CD4-positive, alpha-beta T cell treated with Interleukin-17A for 1 hour (primary cell): ENCODE measurements around the gene ACTRT2.

Experiments
- DNase-seq: peaks from one replicate; pipeline ENCODE4 v3.0.0-alpha.2; 2020

The ACTRT2 gene

DNA sequence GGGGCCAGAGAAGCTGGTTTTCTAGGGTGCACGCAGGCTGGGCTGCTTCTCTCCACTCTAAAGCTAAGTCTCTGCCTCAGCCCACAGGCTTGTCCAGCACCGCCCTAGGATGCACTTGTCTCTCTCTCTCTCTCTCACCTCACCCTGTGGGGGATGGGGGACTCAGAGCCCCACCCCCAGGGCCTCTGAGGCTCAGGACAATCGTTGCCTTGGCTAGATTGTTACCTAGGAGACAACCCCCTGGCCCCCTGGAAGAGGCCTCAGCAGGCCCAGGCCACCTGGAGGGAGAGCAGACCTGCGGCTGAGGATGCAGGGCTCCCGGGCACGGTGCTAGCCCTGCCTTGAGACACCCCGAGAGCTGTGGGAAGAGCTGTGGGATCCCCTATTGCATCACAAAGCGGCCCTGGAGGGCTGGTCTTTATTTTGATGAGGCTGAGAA is at the start of gene ACTRT2:
Gene ACTRT2 (plus strand): TSS at position 235 of the 439 bp plus-strand sequence. CDS start 220 bp downstream, outside the sequence.
- no peak for DNase-seq

DNA sequence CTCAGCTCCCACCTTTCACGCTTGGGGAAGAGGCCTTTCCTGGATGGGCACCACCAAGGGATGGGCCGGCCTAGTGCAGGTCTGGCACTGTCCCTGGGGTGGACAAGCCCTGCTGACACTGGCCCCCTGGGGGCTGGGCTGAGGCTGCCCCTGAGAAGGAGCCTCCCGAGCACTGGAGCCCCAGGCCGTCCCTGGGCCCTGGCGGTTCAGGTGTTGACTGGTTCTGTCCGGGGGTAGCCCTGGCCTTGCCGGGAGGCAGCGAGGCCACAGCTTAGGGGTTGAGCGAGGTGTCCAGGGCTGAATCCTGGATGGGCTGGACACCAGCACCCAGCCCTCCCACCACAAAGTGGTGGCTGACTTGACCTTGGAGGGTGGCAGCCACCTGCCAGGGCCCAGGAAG is 49.7 kb upstream of the ACTRT2 start:
- DNase-seq: no peak

DNA sequence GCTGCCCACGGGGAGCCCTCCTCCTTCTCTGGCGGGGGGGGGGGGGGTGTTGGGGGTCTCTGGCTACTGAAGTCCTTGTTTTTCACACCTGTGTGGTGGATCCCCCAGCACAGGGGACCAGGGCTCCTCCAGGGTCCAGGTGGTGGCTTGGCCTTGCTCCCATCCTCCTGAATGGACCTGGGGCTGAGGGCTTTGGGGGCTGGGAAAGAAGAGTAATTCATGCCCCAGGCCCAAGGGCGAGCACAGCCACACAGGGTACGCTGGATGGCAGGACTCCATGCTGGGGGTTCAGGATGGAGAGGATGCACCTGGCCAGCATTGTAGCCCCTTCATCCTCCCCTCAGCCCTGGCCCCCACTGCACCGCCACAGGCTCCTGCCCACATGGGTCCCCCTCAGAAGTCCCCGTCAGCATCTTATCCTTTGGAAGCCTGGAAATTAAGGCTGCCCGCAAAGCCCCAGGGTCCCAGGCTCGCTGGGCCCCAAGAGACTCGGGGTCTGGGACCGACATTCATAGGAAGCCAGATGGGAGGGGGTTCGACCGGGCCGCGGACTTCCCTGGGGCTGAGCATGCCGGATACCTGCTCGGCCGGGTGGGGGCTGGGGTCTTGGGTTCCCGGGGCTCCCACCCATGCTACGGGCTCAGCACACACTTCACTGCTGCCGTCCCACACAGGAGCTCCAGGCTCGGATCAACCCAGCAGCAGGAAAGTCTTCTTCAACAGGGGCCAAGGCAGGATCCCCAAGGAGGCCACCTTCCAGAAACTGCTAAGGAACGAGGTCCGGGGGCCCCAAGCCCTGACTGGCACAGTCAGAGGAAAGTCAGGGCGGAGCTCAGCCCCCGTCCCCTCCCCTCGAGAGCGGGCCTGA is 49.0 kb upstream of the ACTRT2 start:
- no peak for DNase-seq

DNA sequence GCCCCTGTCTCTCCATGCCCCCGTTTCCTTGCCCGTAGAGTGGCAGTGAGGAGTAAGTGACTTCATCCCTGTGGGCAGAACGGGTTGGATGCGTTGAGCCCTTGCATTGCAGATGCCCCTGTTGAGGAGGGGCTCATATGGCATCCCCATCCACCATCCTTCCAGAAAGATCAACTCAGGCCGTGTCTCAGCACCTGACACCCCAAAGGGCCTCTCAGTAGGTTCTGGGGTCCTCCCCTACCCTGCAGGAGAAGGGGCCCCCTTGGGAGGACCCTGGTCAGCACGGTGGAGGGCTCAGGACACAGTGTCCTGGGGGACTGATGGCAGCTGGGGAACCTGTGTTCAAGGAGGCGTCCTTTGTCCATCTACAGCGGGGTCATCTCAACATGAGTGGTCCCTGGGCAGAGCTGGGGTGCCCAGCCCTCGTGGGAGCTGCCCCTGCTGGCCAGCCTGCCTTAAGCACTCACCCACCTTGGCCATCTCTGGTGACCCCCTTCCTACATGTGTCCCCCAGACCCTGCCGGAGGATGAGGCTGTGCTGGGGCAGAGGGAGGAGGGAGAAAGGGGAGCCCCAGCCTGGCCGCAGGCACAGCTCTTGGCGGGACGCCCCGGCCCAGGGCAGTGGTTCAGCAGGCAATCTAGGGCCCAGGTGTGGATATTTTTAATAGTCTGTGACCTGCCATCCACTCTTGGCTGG is 48.2 kb upstream of the ACTRT2 start:
- DNase-seq: no peak

DNA sequence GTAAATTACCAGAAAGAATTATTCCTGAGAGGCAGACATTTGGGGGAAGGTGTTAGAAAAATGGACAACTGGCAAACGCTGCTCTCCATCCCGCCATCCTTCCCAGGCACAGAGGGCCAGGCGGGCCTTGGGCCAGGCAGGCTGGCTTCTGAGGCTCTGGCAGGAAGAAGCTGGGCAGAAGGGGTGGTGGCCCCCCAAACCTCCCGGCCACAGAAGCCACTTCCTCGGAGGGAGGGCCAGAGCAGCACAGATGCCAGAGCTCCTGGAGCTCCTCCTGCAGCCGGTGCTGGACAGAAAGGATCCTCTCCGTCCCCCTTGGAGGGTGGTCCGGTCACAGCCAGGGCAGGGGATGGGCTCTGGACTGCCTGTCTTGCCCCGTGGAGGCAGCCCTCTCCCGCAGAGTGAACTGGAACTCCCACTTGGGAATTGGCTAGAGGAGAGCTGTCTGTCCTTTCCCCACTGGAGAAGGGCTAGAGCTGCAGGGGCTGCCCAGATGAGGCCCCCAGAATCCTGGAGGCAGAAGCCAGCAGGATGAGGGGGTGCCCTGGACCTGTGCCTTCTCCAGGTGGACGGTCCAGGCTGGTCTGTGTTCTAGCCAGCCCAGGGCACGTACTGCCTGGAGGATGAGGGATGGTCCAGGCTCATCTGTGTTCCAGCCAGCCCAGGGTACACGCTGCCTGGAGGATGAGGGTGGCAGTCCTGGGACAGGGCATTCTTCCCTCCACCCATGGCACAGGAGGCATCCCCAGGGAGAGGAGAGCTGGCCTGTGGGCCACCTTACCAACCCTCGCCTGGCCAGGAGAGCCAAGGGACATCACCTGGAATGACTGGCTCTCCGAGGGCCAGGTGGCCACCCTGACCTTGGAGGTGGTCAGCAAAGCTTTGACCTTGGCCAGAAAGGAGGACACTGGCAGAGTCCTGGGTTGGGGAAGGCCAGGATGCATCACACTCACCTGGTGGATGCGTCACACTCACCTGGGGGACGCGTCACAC is 47.4 kb upstream of the ACTRT2 start:
- peak; percentile 5 for DNase-seq

DNA sequence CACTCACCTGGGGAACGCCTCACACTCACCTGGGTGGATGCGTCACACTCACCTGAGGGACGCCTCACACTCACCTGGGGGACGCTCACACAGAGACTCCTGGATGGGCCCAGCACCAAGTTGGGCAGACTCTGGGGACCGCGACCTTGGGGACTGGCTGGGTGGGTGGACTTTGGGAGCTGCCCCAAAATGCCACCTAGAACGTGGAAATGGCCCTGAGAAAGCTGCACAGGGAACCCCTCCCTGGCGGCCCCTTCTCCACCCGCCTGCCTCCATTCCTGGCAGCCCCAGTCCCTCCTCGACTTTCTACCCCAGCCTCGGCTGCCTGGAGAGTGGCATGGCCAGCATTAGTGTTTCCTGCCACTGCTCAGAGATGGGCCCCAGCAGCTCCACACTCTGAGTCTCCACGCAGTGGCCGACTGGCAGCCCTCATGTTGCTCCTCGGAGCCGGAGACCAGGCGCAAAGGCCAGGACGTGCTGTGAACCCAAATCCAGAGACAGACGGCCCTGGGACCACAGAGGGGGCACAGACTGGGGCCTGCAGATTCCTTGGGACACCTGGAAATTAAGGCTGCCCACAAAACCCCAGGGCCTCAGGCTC is 46.5 kb upstream of the ACTRT2 start:
- DNase-seq: no peak

DNA sequence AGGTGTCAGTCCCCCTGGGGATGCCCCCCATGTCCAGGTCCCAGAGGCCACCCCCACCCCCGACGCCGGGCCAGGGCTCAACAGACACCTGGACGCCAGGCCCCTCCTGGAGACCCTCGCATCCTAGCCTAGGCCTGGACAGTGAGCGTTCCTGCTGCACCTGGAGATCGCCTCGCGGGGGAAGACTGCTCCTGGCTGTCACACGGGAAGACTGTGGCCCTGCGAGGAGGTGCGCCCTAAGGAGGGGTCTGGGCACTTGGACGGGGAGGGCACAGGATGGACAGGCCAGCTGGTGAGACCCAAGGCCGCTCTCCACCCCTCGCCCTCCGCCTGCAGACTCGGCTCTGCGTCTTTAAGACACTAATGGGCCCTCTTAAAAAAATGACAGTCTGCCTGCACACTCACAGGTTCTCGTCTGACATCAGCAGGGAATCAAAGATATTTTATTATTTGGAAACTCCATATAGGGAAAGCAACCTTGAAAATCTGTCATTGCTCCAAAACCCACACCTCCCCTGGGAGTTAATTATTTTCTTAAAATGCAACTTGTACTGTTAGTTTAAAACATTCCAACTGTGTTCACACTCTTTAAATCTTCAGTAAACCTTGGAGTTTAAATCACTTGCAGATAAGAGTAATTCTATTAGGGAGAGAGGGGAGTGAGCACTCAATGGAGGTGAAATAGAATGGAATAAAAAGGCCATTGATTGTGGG is 45.6 kb upstream of the ACTRT2 start:
- no peak for DNase-seq

DNA sequence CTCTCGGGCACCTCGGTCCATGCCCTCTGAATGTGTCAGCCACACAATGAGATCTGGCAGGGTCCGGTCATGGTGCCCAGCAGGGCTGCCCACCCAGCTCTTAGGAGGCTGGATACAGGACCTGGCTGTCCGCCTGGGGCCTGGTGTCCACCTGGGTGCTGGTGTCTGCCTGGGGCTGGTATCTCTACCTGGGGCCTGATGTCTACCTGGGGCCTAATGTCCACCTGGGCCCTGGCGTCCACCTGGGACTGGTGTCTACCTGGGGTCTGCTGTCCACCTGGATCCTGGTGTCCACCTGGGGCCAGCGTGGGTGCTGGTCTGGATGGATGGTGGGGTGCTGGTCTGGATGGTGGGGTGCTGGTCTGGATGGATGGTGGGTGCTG is 45.1 kb upstream of the ACTRT2 start:
- no peak for DNase-seq

DNA sequence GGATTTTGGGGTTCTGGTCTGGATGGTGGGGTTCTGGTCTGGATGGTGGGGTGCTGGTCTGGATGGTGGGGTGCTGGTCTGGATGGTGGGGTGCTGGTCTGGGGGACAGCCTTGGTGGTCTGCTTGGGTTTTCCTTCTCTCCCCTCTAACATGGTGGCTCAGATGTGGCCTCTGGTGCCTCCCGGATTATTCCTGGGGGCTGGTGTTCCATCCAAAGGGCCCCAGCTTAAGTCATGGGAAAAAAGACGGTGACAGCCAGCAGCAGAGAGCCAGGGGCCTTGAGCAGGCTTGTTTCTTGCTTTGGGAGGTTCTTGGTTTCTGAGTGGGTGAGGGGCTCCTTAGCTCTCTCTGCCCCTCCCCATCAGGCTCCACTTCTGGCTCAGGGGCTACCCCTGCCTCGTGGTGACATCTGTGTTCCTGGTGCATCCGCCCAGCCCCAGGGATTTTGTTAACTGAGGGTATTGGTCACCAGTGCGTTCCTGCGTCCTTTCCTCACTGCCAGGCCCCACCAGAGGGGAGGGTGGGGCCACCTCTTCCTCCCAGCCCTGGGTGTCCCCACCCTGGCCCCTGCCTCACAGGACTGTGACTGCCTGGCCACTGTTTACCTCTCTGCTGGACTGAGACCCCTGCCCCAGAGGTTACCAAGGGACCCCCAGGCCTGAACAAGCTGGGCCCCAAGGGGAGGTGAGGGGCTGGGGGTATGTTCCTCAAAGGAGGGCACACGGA is 43.2 kb upstream of the ACTRT2 start:
- DNase-seq: no peak

DNA sequence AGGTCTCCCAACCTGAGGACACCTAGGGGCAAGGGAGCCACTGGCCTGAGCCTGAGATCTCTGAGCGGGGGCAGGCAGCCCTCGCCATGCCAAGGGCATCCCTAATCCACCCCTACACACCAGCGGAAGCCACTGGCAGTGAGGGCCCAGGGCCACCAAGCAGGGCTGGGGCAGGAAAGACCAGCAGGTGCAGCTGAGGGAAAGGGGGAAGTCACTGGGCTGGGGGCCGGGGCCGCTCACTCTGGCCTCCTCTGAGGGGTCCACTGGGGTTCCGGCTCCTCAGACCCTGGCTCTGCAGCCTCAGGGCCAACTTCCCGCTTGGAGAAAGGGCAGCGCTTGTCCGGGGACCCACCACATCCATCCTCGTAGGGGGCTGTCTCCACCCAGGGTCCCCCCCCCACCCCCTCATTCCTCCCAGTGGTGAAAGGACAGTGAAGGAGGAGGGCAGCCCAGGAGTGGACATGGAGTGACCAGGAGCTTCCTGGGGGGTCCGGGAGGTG is 42.5 kb upstream of the ACTRT2 start:
- DNase-seq: no peak

DNA sequence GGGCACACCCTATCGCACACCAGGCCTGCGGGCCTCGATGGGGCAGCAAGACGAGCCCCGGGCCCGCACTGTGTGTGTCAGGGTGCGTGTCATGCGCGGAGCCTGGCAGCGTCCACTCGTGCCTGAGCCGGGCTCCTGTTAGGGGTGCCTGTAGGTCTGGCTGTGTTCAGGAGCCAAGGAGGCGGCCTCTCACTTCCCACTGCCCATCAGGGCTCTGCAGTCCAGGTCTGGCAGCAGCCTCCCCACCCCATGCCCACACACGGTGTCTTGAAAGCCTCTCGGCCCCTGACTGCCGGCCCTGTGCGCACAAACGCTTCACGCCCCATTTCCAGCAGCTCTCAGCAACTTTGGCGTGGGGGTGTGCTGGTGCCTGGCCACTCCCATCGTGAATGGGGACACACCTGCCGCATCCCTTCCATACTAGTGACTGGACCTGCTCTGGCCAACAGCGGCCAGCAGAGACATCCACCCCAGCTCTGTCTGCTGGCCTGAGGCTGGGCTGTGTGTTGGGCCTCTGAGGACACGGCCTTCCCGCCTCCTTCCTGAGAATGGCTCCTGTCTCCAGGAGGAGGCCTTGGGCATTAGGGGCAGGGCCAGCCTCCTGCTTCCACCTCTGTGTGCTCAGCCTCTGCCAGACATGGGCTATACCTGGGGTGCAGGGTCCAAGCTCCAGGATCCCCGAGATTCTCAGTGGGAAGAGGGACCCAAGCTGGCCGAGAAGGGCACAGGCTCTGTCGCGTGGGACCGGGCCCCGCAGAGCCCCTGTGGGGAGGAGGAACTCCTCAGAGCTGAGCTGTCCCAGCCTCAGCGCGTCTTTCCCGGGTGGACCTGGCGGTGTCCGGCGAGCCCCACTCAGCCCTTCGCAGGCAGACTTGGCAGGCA is 41.8 kb upstream of the ACTRT2 start:
- DNase-seq: no peak

DNA sequence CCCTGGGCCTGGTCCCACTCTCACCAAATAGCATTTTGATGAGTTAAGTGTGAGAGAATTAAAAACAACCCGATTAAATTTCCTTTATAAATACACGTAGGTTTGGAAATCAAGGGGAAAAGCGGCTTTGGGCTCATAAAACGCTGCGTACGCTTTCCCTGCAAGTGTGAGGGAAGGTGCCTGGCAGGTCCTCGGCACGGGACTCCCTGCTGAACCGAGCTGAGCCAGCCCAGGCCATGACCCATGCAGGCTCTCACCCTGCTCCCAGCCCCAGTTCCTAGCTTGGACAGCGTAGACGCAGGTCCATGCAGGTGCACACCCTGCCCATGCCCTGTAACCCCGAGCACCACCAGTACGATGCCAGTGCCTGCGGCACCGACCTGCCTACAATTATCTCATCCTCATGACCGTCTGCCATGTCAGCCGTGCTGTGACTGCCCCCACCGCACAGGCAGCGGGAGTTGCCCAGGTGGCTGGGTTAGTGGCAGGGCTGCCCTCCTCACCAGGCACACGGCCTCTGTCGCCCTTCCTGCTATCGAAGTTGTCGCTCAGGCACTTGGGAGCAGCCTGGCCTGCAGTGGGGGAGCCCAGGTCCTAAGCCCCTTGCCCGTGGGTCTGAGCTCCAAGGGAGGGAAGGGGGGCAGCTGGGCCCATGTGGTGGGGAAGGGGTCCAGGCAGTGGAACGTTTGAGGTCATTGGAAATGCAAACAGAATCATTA is 41.0 kb upstream of the ACTRT2 start:
- no peak for DNase-seq

DNA sequence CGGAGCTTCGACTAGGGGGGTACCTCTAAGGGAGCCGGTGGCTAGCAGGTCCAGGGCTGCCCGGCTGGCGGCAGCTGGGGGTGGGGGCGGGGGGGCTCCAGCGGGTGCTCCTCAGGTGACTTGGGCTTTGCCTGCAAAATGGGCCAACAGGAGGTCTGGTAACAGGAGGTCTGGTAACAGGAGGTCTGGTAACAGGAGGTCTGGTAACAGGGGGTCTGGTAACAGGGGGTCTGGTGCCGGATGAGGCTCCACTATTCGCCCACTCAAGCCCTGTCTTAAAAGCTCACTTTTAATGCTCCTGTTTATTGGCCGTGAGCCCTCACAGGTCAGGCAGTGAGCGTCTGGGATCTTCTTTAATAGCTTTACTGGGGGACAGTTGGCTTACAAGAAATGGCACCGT is 40.4 kb upstream of the ACTRT2 start:
- DNase-seq: no peak

DNA sequence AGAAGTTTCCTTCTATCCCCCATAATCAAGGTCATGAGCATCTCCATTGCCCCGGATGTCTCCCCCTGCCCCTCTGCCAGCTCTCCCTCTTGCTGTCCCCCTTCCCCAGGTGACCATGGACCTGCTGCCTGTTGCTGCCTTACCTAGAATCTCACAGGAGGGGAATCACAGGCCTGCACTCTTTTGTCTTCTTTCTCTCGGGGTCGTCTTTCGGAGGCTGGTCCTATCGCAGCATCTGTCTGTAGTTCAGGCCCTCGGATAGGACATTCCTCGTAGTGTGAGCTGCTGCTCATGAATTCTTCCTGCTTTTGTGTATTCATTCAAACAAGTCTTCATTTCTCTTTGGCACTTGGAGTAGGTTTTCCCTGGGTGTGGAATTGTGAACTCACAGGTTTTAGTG is 39.9 kb upstream of the ACTRT2 start:
- DNase-seq: no peak

DNA sequence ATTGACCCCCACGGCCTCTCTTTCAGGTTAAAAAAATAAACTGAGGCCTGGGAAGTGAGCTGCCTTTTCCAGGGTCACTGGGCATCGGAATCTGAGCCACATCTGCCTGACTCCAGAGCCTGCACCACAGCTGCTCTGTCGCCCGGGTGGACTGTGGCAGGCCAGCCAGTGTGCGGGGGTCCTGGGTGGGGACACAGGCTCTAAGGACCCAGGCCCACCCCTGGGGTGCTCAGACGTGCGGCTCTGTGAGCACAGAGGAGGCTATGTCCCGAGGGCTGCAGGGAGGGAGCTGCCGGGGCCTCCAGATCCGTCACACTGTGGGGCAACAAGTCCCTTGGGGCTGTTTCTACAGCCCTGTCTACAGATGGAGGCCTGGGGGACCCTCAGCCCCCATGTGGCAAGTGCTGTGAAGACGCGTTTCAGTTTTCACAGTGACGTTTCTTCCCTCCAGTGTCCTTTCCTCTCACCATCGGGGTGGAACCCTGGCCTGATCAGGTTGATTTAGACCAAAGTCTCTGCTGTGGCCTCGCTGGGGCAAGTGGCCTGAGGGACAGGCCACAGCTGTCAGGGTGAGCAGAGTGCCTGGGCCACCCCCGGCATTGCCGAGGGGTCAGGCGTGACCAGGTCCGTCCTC is 39.2 kb upstream of the ACTRT2 start:
- DNase-seq: no peak

DNA sequence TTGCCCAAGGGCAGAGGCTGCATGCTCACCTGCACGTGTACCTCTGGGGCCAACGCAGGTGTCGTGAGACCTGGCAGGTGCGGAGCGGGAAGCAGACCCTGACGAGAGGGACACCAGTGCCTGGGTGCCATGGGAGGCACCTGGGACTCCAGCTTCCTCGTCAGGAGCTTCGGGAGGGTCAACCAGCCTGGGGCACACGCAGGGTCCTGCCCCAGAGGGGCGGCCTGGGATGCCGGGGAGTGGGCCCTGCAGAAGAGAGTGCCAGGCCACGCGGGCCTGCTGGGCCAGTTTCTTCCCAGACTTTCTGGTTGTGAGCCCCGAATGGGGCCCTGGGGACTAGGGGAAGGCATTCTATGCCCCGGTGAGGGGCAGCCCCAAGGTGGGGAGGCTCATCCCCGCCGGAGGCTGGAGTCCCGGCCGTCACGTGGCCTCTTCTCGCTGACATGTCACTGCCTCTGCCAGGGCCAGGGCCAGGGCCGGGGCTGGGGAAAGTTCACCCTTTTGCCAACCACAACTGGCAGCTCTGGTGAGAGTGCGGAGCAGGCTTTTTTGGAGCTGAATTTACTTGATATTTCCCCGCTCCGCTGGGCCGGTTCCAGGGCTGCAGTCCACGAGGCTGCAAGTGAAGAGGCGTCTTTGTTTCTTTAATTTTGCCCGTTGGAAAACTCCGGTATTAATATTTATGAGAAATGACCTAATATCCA is 38.5 kb upstream of the ACTRT2 start:
- DNase-seq: no peak

DNA sequence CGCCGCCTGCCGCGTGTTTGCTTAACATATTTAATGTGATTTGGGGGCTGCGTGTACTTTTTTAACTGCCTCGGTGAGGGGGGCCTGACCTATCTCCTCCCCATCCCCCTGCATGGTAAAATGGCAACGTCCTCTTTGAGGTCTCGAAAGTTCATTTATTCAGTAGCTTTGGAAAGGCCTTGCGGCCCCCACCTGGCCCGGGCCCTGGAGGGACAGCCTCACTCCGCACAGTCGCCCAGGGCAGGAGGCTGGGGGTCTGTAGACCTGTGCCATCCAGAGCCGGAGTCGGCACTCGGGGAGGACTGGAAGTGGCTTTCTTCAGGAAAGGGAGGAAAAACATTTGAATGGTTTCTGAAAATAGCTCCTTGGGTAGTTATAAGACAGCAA is 38.0 kb upstream of the ACTRT2 start:
- no peak for DNase-seq
